Mucosa of rectum (tissue), 2 donors: Measurements from ENCODE around the gene SH3TC2.

Experiments
- H3K27ac ChIP-seq, 2 donors: one replicate each; pipeline ENCODE4 v1.7.0; 2013; ENCODE audit warnings: inconsistent platforms in 2 of 2, low read depth in 2 of 2, low read length in 2 of 2
- H3K27me3 ChIP-seq, 2 donors: one replicate each; pipeline ENCODE4 v1.7.0; 2013; ENCODE audit warnings: low read length in 2 of 2; ENCODE audit not compliant: control insufficient read depth in 2 of 2, insufficient read depth in 2 of 2
- H3K36me3 ChIP-seq, 2 donors: one replicate each; pipeline ENCODE4 v1.7.0; 2013; ENCODE audit warnings: low read length in 2 of 2; ENCODE audit not compliant: control insufficient read depth in 2 of 2, insufficient read depth in 2 of 2
- H3K4me1 ChIP-seq, 2 donors: one replicate each; pipeline ENCODE4 v1.7.0; 2013; ENCODE audit warnings: low read length in 2 of 2, mild to moderate bottlenecking in 1 of 2; ENCODE audit not compliant: control insufficient read depth in 2 of 2, insufficient read depth in 2 of 2
- H3K4me3 ChIP-seq, 2 donors: one replicate each; pipeline ENCODE4 v1.7.0; 2013; ENCODE audit warnings: low read length in 2 of 2
- H3K9ac ChIP-seq, 2 donors: one replicate each; pipeline ENCODE4 v1.7.0; 2013; ENCODE audit warnings: low read length in 2 of 2, low read depth in 1 of 2, mild to moderate bottlenecking in 1 of 2
- H3K9me3 ChIP-seq, 2 donors: one replicate each; pipeline ENCODE4 v1.7.0; 2013; ENCODE audit warnings: low read length in 2 of 2; ENCODE audit not compliant: control insufficient read depth in 2 of 2
- donor health status: healthy.
- donor health status: Normal muscosa, but diverticular disease.

Gene SH3TC2

GRCh38 chr5:149063017-149063687, at the start of gene SH3TC2:
Gene SH3TC2, minus strand, starts transcription at chr5:149063062. Its CDS starts 40 bp downstream, at chr5:149063022.
- no peaks in the 10 kb centered on the region for H3K9me3 ChIP-seq
- peak within 1 kb of the TSS in 1 of 2 donors; percentile 35 for H3K9ac ChIP-seq
- peaks cover 15 to 28% of the 10 kb centered on the region in 2 donors for H3K4me1 ChIP-seq
- no peaks in the 10 kb centered on the region for H3K36me3 ChIP-seq
- peak within 1 kb of the TSS; percentile 72 to 78 for H3K27ac ChIP-seq
- no peaks in the 10 kb centered on the region for H3K27me3 ChIP-seq
- H3K4me3 ChIP-seq: peak within 1 kb of the TSS in 1 of 2 donors; percentile 10

DNA sequence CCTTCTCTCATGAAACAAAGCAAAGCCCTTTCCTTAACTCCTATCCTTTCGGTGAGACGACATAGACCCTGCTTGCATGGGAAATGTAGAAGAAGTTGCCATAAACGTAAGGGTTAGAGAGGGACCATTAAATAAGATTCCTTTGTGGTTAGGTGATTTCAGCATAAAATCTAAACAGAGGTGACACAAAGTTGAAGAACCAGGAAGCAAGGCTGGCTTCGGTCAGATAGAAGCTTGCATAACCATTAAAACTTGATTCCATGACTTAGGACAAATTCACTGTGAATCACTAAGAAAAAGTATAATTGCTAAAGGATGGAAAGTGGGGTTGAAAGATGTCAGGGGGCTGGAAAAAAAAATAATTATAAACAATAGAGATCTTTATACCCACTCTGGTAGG, 47.5 kb upstream of the SH3TC2 start:
- no peaks in the 10 kb centered on the region for H3K4me1 ChIP-seq
- H3K27me3 ChIP-seq: no peaks in the 10 kb centered on the region
- H3K36me3 ChIP-seq: no peaks in the 10 kb centered on the region
- H3K4me3 ChIP-seq: no peak overlapping the region
- no peaks in the 10 kb centered on the region for H3K9me3 ChIP-seq
- no peak overlapping the region for H3K9ac ChIP-seq
- no peak overlapping the region for H3K27ac ChIP-seq

GRCh38 chr5:149108651-149109280, 45.9 kb upstream of the SH3TC2 start:
- H3K4me3 ChIP-seq: no peak overlapping the region
- no peaks in the 10 kb centered on the region for H3K9me3 ChIP-seq
- H3K9ac ChIP-seq: no peak overlapping the region
- H3K27me3 ChIP-seq: no peaks in the 10 kb centered on the region
- H3K27ac ChIP-seq: no peak overlapping the region
- H3K4me1 ChIP-seq: no peaks in the 10 kb centered on the region
- H3K36me3 ChIP-seq: no peaks in the 10 kb centered on the region

GRCh38 chr5:149100331-149100730, 37.5 kb upstream of the SH3TC2 start:
- Histone ChIP-seq H3K4me1 (no peaks in the 10 kb centered on the region), H3K9ac (no peak overlapping the region), H3K4me3 (no peak overlapping the region), H3K9me3 (peaks cover 4% of the 10 kb centered on the region in 2 donors), H3K36me3 (no peaks in the 10 kb centered on the region), H3K27me3 (no peaks in the 10 kb centered on the region), H3K27ac (no peak overlapping the region)

DNA sequence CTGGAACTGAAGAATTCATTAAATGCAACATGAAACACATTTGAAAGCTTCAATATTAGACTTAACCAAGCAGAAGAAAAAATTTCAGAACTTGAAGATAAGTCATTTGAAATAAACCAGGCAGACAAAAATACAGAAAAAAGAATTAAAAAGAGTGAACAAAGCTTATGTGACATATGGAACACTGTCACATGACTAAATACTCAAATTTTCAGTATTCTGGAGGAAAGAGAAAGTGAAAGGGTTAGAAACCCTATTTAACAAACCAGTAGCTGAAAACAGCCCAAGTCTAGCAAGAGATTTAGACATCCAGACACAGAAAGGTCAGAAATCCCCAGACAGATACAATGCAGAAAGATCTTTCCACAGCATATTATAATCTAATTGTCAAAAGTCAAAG, 37.1 kb upstream of the SH3TC2 start:
- no peak overlapping the region for H3K4me3 ChIP-seq
- no peaks in the 10 kb centered on the region for H3K36me3 ChIP-seq
- H3K27me3 ChIP-seq: no peaks in the 10 kb centered on the region
- peaks cover 4% of the 10 kb centered on the region in 2 donors for H3K9me3 ChIP-seq
- no peak overlapping the region for H3K9ac ChIP-seq
- H3K4me1 ChIP-seq: no peaks in the 10 kb centered on the region
- H3K27ac ChIP-seq: no peak overlapping the region

- Histone ChIP-seq H3K27ac (no peak overlapping the region), H3K36me3 (no peaks in the 10 kb centered on the region), H3K9me3 (peaks cover under 1 to 1% of the 10 kb centered on the region in 2 donors), H3K27me3 (no peaks in the 10 kb centered on the region), H3K9ac (no peak overlapping the region), H3K4me1 (no peaks in the 10 kb centered on the region), H3K4me3 (no peak overlapping the region)
These were observed 32.1 kb upstream of the SH3TC2 start for GRCh38 chr5:149094996-149095395.

DNA sequence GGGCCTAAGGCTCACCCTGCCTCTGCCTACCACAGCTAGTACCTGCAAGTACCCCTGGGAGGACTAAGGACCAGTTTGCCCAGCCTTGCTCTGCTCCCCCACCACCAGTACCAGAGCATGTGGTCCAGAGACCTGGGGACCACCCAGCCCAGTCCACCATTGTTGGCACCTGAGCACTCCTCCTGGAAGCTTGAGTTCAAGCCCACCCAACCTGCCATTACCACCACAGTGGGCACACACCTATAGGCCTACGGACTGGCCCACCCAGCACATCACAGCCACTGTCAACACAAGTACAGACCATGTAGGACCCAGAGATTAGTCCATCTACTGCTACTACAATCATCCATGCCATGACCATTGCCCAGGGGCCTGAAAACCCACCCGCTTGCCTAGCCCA, 30.8 kb upstream of the SH3TC2 start:
- no peak overlapping the region for H3K27ac ChIP-seq
- H3K9me3 ChIP-seq: no peaks in the 10 kb centered on the region
- no peaks in the 10 kb centered on the region for H3K4me1 ChIP-seq

GRCh38 chr5:149089796-149090195, 26.9 kb upstream of the SH3TC2 start:
- Histone ChIP-seq H3K4me1 (no peaks in the 10 kb centered on the region), H3K27me3 (no peaks in the 10 kb centered on the region), H3K4me3 (no peak overlapping the region), H3K36me3 (no peaks in the 10 kb centered on the region), H3K9ac (no peak overlapping the region), H3K9me3 (no peaks in the 10 kb centered on the region), H3K27ac (no peak overlapping the region)

More for the DNA sequence above, 30.8 kb upstream of the SH3TC2 start:
- no peaks in the 10 kb centered on the region for H3K27me3 ChIP-seq
- no peak overlapping the region for H3K9ac ChIP-seq
- H3K36me3 ChIP-seq: no peaks in the 10 kb centered on the region
- no peak overlapping the region for H3K4me3 ChIP-seq

DNA sequence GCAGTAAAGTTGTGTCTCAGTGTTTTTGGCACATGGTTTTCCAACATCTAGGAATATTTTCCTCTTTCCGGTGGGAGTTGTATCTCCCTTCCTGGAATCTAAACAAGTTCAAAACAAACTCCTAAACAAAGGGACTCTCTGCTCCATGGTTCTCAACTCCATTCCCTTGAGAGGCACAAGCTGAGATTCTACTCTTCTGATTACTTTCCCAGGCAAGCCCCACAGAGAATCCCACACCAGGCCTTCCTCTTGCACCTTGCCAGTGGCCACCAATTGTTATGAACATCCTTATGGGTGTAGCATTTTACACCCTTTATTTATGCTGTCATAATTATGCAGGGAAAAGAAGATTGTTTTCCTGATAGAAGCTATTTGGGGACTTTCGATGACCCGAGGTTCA, 25.8 kb upstream of the SH3TC2 start:
- Histone ChIP-seq H3K27ac (no peak overlapping the region), H3K27me3 (no peaks in the 10 kb centered on the region), H3K4me3 (no peak overlapping the region), H3K36me3 (no peaks in the 10 kb centered on the region), H3K9me3 (no peaks in the 10 kb centered on the region), H3K4me1 (no peaks in the 10 kb centered on the region), H3K9ac (no peak overlapping the region)

GRCh38 chr5:149083846-149084245, 21.0 kb upstream of the SH3TC2 start:
- Histone ChIP-seq H3K27ac (no peak overlapping the region), H3K9ac (no peak overlapping the region), H3K4me1 (no peaks in the 10 kb centered on the region), H3K4me3 (no peak overlapping the region), H3K36me3 (no peaks in the 10 kb centered on the region), H3K27me3 (no peaks in the 10 kb centered on the region), H3K9me3 (no peaks in the 10 kb centered on the region)
